Lower leg skin (tissue), 4 donors: ENCODE results near the gene FUT8. TPM values are rescaled to one million over a fixed set of nuclear protein-coding genes. Genes with fewer than 3 reads are reported as not detected.

ENCODE experiments used
- DNase-seq, 2 donors: peaks; one replicate each; pipeline ENCODE4 v3.0.0-alpha.2; 2019; ENCODE audit warnings: low spot score in 2 of 2
- H3K4me3 ChIP-seq: fragments of 200-600 bp; sonication (generic); 2 replicates; pipeline ENCODE4 v1.5.1; 2017; ENCODE audit warnings: mild to moderate bottlenecking, low read depth; ENCODE audit not compliant: poor library complexity, severe bottlenecking
- CTCF ChIP-seq, 3 donors: fragments of 450-650 bp; IDR thresholded peaks; one replicate each; pipeline ENCODE4 v1.5.1; 2016; ENCODE audit warnings: antibody characterized with exemption in 3 of 3, mild to moderate bottlenecking in 3 of 3, moderate library complexity in 2 of 3
- POLR2A ChIP-seq, 2 donors: fragments of 450-650 bp; IDR thresholded peaks; one replicate each; pipeline ENCODE4 v1.6.1; 2016 to 2017; ENCODE audit warnings: antibody characterized with exemption in 2 of 2, mild to moderate bottlenecking in 1 of 2, moderate library complexity in 1 of 2
- WGBS, 2 donors: methylation state at CpG; one replicate each; pipeline ENCODE4 v1.1.5; 2018; 5-methylcytosine and 5-hydroxymethylcytosine counted together
- intact Hi-C: fragments of 100-400 bp; cut with DNase I; formaldehyde crosslinking; loops from one replicate; pipeline ENCODE4 v1.15.0; 2023; ENCODE audit warnings: low total_unique reads
- total RNA-seq, 4 donors: library from RNA; depleted of rRNA; stranded (reverse); fragments of >200 nt; gene quantifications; one replicate each; pipeline ENCODE4 v1.1.0, GENCODE V29; 2016

Gene FUT8
- total RNA-seq, 4 donors from 2014 or later, result 17.9 to 28.0 (median 25.2) TPM

- no peak for DNase-seq
- intact Hi-C loops, result no loop called here
- TF ChIP-seq CTCF (IDR thresholded peaks at IDR 0.05), result no peak
- TF ChIP-seq POLR2A (IDR thresholded peaks at IDR 0.05), result no peak
- H3K4me3 ChIP-seq, result no peak overlapping the region
- WGBS, 2 donors, result 84 to 88% methylated on average over 6 of the region's 6 CpGs
Measured at GRCh38 chr14:65432361-65432948, 19.9 kb downstream of the FUT8 start.

- H3K4me3 ChIP-seq, result no peak overlapping the region
- intact Hi-C loops, result no loop called here
- TF ChIP-seq CTCF (IDR thresholded peaks at IDR 0.05) (no peak), POLR2A (IDR thresholded peaks at IDR 0.05) (no peak)
- DNase-seq, result no peak
- WGBS, 2 donors, result 96 to 99% methylated on average over 2 of the region's 2 CpGs
Measured at GRCh38 chr14:65433157-65433556, 20.6 kb downstream of the FUT8 start.

GRCh38 chr14:65433646-65434045, 21.1 kb downstream of the FUT8 start:
- no peak overlapping the region for H3K4me3 ChIP-seq
- DNase-seq, result no peak
- 92 to 97% methylated on average over 2 of the region's 2 CpGs for WGBS, 2 donors
- intact Hi-C loops, result no loop called here
- TF ChIP-seq POLR2A (IDR thresholded peaks at IDR 0.05) (no peak), CTCF (IDR thresholded peaks at IDR 0.05) (no peak)

- 56% methylated on average over 3 of the region's 3 CpGs for WGBS, 2 donors
- intact Hi-C loops, result no loop called here
- H3K4me3 ChIP-seq, result no peak overlapping the region
- DNase-seq, result no peak
- TF ChIP-seq POLR2A (IDR thresholded peaks at IDR 0.05) (no peak), CTCF (IDR thresholded peaks at IDR 0.05) (no peak)
Measured at GRCh38 chr14:65434216-65434850, 21.8 kb downstream of the FUT8 start.

GRCh38 chr14:65438266-65438933, 25.9 kb downstream of the FUT8 start:
- intact Hi-C loops, result no loop called here
- no peak for TF ChIP-seq CTCF (IDR thresholded peaks at IDR 0.05)
- no peak for TF ChIP-seq POLR2A (IDR thresholded peaks at IDR 0.05)

More at GRCh38 chr14:65438266-65438933, 25.9 kb downstream of the FUT8 start:
- H3K4me3 ChIP-seq, result no peak overlapping the region
- WGBS, 2 donors, result 70 to 84% methylated on average over 1 of the region's 1 CpG
- no peak for DNase-seq
